HepG2 (cell line): Measurements from ENCODE around the gene FOSB. TPM values are rescaled to one million over a fixed set of nuclear protein-coding genes. Genes with fewer than 3 reads are reported as not detected.

Experiments
- ATAC-seq: fragments of 200-7000 bp; cut with Tn5 transposase; 3 replicates; pipeline ENCODE4 v1.9.1; 2020; ENCODE audit warnings: mild to moderate bottlenecking, moderate library complexity
- BruUV-seq: library from RNA; stranded (reverse); fragments of 400-500 nt; replicated peaks from 2 replicates; lab custom pipeline; 2021; lab: Mats Ljungman, UMichigan
- CTCF ChIA-PET: fragments of 300-600 bp; formaldehyde crosslinking; extraction: SDS; loops from one replicate; lab custom pipeline; 2021; ENCODE audit warnings: low total read pairs, inconsistent platforms, low intra/inter-chr PET ratio; lab: Yijun Ruan, JAX
- POLR2A ChIA-PET: fragments of 350-600 bp; sonication (Branson Sonifier 250); formaldehyde crosslinking; loops from one replicate; lab custom pipeline; 2020; ENCODE audit warnings: antibody characterized with exemption, inconsistent platforms; lab: Yijun Ruan, JAX
- DNase-seq: peaks from one replicate; pipeline ENCODE4 v3.0.0-alpha.2; 2015; ENCODE audit warnings: low spot score
- FAIRE-seq: peaks from 3 replicates; lab custom pipeline; 2011; peaks lifted over from hg19 to GRCh38; lab: Jason Lieb, UNC
- H2AFZ ChIP-seq: one replicate; pipeline ENCODE4 v1.6.1; 2011; ENCODE audit warnings: low read length, inconsistent platforms
- H3K27ac ChIP-seq: fragments of 300-600 bp; 3 replicates; pipeline ENCODE4 v1.8.0; 2011; ENCODE audit warnings: mixed run types, mild to moderate bottlenecking, mixed read lengths, low read length, inconsistent platforms; ENCODE audit not compliant: insufficient read depth; ENCODE audit errors: extremely low read length
- H3K27me3 ChIP-seq, 2 experiments: fragments of 200-600 bp in 1 of 2; 2 replicates in 1 of 2; 3 replicates in 1 of 2; pipeline versions ENCODE4 v1.6.0 to v1.8.0; 2011; ENCODE audit warnings: low read length in 2 of 2, mild to moderate bottlenecking in 2 of 2, moderate library complexity in 2 of 2, inconsistent platforms in 1 of 2; ENCODE audit not compliant: insufficient read depth in 2 of 2, control insufficient read depth in 1 of 2
- H3K36me3 ChIP-seq, 2 experiments: fragments of 200-600 bp in 1 of 2; replicated peaks in 1 of 2; 2 replicates in 1 of 2; 3 replicates in 1 of 2; pipeline versions ENCODE4 v1.5.1 to v1.8.0; 2011; ENCODE audit warnings: low read length in 2 of 2, inconsistent platforms in 1 of 2; ENCODE audit not compliant: insufficient read depth in 2 of 2, control insufficient read depth in 1 of 2
- H3K4me1 ChIP-seq: 2 replicates; pipeline ENCODE4 v1.5.1; 2012; ENCODE audit warnings: low read length, inconsistent platforms; ENCODE audit not compliant: insufficient read depth
- H3K4me2 ChIP-seq: 2 replicates; pipeline ENCODE4 v1.6.0; 2011; ENCODE audit warnings: low read depth, low read length, inconsistent platforms
- H3K4me3 ChIP-seq, 3 experiments: fragments of 200-600 bp in 1 of 3; sonication (generic), shearing (Covaris generic) in 1 of 3; replicated peaks in 1 of 3; 2 replicates each; pipeline ENCODE4 v1.5.1; 2011 to 2016; ENCODE audit warnings: low read length in 3 of 3, inconsistent platforms in 2 of 3, low read depth in 2 of 3, mild to moderate bottlenecking in 2 of 3, control low read depth in 1 of 3, mixed read lengths in 1 of 3; ENCODE audit not compliant: insufficient read depth in 1 of 3
- H3K79me2 ChIP-seq: one replicate; pipeline ENCODE4 v1.6.1; 2011; ENCODE audit warnings: low read length, inconsistent platforms; ENCODE audit not compliant: insufficient read depth
- H3K9ac ChIP-seq: 2 replicates; pipeline ENCODE4 v1.6.0; 2011; ENCODE audit warnings: mild to moderate bottlenecking, low read depth, low read length, inconsistent platforms; ENCODE audit not compliant: insufficient read depth
- H3K9me3 ChIP-seq: 2 replicates; pipeline ENCODE4 v1.5.1; 2012; ENCODE audit warnings: mild to moderate bottlenecking, low read length
- H4K20me1 ChIP-seq: 2 replicates; pipeline ENCODE4 v1.6.0; 2011; ENCODE audit warnings: inconsistent platforms, mild to moderate bottlenecking, low read length, moderate library complexity; ENCODE audit not compliant: insufficient read depth
- ERF ChIP-seq: IDR thresholded peaks from 2 replicates; pipeline ENCODE4 v1.6.1; 2018; ENCODE audit warnings: missing biosample characterization, missing genetic modification reagents
- ETV6 ChIP-seq: sonication (generic); formaldehyde crosslinking; conservative IDR thresholded peaks from 2 replicates; pipeline ENCODE4 v1.4.0; 2020; ENCODE audit warnings: missing genetic modification reagents
- KMT2A ChIP-seq: sonication (generic); formaldehyde crosslinking; IDR thresholded peaks from 2 replicates; pipeline ENCODE4 v1.4.0; 2020; ENCODE audit warnings: missing genetic modification reagents
- PHF20 ChIP-seq: sonication (generic); formaldehyde crosslinking; IDR thresholded peaks from 2 replicates; pipeline ENCODE4 v1.5.0; 2020; ENCODE audit warnings: mild to moderate bottlenecking, missing genetic modification reagents
- RAD21 ChIP-seq: fragments of 450-650 bp; formaldehyde crosslinking; IDR thresholded peaks from 2 replicates; pipeline ENCODE4 v1.5.0; 2020; ENCODE audit warnings: mild to moderate bottlenecking
- RCOR2 ChIP-seq: IDR thresholded peaks from 2 replicates; pipeline ENCODE4 v1.6.1; 2016; ENCODE audit warnings: missing biosample characterization, missing genetic modification reagents
- WGBS: methylation state at CpG from one replicate; pipeline ENCODE4 v1.1.6; 2017; ENCODE audit warnings: low lambda C conversion rate; 5-methylcytosine and 5-hydroxymethylcytosine counted together
- in situ Hi-C: cut with HindIII; loops from 2 replicates; pipeline ENCODE4 v1.10.0; 2017; ENCODE audit warnings: low pct_unique_long_range_greater_than_20kb; ENCODE audit not compliant: extremely low pct_ligation_motif_present
- intact Hi-C: fragments of 100-400 bp; cut with micrococcal nuclease; formaldehyde crosslinking; loops from one replicate; pipeline ENCODE4 v1.10.0; 2022; ENCODE audit not compliant: unreplicated experiment
- polyA plus RNA-seq, 8 experiments: library from polyadenylated mRNA; depleted of rRNA in 3 of 8; stranded (reverse) in 7 of 8; unstranded in 1 of 8; fragments of >200 nt; fragmentation: Illumina TruSeq in 4 of 8; extraction: Trizol in 4 of 8; gene quantifications; 2 replicates each; pipeline versions ENCODE4 v1.2.1 to v1.2.3, GENCODE V29; 2011 to 2016; ENCODE audit warnings: low read depth in 4 of 8, missing spikeins in 1 of 8, mixed read lengths in 1 of 8; ENCODE audit not compliant: insufficient read depth in 1 of 8
- total RNA-seq, 5 experiments: library from RNA; depleted of rRNA; stranded (reverse); fragments of >200 nt; fragmentation: Illumina TruSeq; extraction: Trizol; gene quantifications; 2 replicates each; pipeline ENCODE4 v1.2.3, GENCODE V29; 2016; ENCODE audit warnings: low read depth in 1 of 5
- TF ChIP-seq, protein P1 (sequence below): sonication (generic); formaldehyde crosslinking; IDR thresholded peaks from 2 replicates; pipeline ENCODE4 v1.5.1; 2020; ENCODE audit warnings: mild to moderate bottlenecking, missing genetic modification reagents, moderate library complexity
- TF ChIP-seq, protein P2 (sequence below): sonication (generic); formaldehyde crosslinking; IDR thresholded peaks from 2 replicates; pipeline ENCODE4 v1.4.0; 2020; ENCODE audit warnings: missing genetic modification reagents
- TF ChIP-seq, protein P3 (sequence below): sonication (generic); formaldehyde crosslinking; IDR thresholded peaks from 2 replicates; pipeline ENCODE4 v1.8.1; 2022; ENCODE audit warnings: mild to moderate bottlenecking, missing genetic modification reagents
- TF ChIP-seq, protein P4 (sequence below): sonication (generic); formaldehyde crosslinking; IDR thresholded peaks from 2 replicates; pipeline ENCODE4 v1.5.0; 2020; ENCODE audit warnings: mild to moderate bottlenecking, missing genetic modification reagents, borderline replicate concordance

The FOSB gene
- total and polyA plus RNA-seq, 2 of the 13 experiments (the other 11 are each of a cell fraction or from before 2014, with no cell fraction given): 2.8 to 6.0 TPM

DNA sequence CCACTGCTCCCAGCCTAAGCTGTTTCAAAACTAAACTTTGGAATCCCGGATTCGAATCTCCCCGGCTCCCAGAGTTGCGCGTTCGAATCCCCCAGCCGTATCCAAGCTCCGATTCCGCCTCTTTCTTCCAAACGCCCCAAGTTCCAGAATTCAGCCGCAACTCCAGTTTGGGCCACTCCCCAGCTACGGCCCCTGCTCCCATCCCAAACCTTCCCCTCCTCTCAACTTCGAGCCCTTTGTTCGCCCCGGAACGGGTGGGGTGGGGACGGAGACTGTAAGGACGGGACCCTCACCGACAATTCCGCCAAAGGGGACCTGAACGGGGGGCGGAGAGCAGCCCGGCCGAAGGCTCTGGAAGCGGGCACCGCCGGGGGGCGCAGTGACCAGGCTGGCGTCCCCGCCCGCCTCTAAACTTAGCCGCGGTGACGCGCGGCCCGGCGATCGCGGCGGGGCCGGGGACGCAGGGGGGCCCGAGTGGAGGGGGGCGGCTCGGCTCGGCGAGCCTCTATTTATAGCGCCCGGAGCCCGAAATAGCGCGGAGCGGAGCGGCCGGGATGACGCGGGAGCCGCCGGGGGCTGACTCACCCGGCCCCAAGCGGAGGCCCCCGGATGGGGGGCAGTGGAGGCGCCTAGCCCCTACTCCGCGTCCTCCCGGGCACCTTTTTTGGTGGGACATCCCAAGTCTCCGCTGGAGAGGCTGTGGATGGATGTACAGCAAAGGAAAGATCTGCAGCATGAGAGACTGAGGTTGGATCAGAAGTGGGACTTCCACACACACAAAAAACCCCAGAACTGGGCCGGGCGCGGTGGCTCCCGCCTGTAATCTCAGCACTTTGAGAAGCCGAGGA, 39.2 kb upstream of the FOSB start:
- Histone ChIP-seq H3K4me3 (peak overlapping the region; percentile 56 to 79 (median 68); a peak in 5 of 6 replicates), H2AFZ (no peak overlapping the region), H3K36me3 (no peaks in the 10 kb centered on the region), H3K4me2 (peak overlapping the region; percentile 89), H4K20me1 (no peaks in the 10 kb centered on the region), H3K9ac (peak overlapping the region; percentile 41; the same call in 1 of the 2 replicates), H3K27me3 (no peaks in the 10 kb centered on the region), H3K79me2 (no peaks in the 10 kb centered on the region), H3K27ac (no peak overlapping the region), H3K9me3 (no peaks in the 10 kb centered on the region), H3K4me1 (peaks cover 45% of the 10 kb centered on the region)
- FAIRE-seq (no peak), ATAC-seq (no peak), DNase-seq (no peak)
- ChIA-PET POLR2A (interaction anchor here (0.9 to 1.3 kb wide), 2 partner anchors 11 to 57 kb away, joined by 3 to 4 read pairs; no protein-coding TSS in a partner anchor), CTCF (interaction anchor here (1.7 to 3.3 kb wide), 3 partner anchors 11 to 57 kb away, joined by 7 to 50 read pairs (median 12); no protein-coding TSS in a partner anchor)
- WGBS: 4% methylated on average over 40 of the region's 73 CpGs
- in situ Hi-C loops: loop anchor here (10.0 kb wide), 1 partner anchor 46 kb away; no protein-coding TSS in a partner anchor
- BruUV-seq: no TSS peak
- intact Hi-C loops: loop anchor here (1.0 kb wide), 1 partner anchor 24 kb away; no protein-coding TSS in a partner anchor
- TF ChIP-seq ETV6 (CRISPR knock-in tag): no peak
- TF ChIP-seq ERF (CRISPR knock-in tag): no peak
- peak; percentile 40; the same call in 1 of the 2 replicates for TF ChIP-seq RAD21 (CRISPR knock-in tag)
- TF ChIP-seq, protein P1, sequence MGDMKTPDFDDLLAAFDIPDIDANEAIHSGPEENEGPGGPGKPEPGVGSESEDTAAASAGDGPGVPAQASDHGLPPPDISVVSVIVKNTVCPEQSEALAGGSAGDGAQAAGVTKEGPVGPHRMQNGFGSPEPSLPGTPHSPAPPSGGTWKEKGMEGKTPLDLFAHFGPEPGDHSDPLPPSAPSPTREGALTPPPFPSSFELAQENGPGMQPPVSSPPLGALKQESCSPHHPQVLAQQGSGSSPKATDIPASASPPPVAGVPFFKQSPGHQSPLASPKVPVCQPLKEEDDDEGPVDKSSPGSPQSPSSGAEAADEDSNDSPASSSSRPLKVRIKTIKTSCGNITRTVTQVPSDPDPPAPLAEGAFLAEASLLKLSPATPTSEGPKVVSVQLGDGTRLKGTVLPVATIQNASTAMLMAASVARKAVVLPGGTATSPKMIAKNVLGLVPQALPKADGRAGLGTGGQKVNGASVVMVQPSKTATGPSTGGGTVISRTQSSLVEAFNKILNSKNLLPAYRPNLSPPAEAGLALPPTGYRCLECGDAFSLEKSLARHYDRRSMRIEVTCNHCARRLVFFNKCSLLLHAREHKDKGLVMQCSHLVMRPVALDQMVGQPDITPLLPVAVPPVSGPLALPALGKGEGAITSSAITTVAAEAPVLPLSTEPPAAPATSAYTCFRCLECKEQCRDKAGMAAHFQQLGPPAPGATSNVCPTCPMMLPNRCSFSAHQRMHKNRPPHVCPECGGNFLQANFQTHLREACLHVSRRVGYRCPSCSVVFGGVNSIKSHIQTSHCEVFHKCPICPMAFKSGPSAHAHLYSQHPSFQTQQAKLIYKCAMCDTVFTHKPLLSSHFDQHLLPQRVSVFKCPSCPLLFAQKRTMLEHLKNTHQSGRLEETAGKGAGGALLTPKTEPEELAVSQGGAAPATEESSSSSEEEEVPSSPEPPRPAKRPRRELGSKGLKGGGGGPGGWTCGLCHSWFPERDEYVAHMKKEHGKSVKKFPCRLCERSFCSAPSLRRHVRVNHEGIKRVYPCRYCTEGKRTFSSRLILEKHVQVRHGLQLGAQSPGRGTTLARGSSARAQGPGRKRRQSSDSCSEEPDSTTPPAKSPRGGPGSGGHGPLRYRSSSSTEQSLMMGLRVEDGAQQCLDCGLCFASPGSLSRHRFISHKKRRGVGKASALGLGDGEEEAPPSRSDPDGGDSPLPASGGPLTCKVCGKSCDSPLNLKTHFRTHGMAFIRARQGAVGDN (CRISPR knock-in tag): peak; percentile 59
- TF ChIP-seq, protein P2, sequence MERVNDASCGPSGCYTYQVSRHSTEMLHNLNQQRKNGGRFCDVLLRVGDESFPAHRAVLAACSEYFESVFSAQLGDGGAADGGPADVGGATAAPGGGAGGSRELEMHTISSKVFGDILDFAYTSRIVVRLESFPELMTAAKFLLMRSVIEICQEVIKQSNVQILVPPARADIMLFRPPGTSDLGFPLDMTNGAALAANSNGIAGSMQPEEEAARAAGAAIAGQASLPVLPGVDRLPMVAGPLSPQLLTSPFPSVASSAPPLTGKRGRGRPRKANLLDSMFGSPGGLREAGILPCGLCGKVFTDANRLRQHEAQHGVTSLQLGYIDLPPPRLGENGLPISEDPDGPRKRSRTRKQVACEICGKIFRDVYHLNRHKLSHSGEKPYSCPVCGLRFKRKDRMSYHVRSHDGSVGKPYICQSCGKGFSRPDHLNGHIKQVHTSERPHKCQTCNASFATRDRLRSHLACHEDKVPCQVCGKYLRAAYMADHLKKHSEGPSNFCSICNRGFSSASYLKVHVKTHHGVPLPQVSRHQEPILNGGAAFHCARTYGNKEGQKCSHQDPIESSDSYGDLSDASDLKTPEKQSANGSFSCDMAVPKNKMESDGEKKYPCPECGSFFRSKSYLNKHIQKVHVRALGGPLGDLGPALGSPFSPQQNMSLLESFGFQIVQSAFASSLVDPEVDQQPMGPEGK: peak; percentile 19; the same call in 1 of the 2 replicates
- TF ChIP-seq PHF20 (CRISPR knock-in tag): no peak
- TF ChIP-seq, protein P3, sequence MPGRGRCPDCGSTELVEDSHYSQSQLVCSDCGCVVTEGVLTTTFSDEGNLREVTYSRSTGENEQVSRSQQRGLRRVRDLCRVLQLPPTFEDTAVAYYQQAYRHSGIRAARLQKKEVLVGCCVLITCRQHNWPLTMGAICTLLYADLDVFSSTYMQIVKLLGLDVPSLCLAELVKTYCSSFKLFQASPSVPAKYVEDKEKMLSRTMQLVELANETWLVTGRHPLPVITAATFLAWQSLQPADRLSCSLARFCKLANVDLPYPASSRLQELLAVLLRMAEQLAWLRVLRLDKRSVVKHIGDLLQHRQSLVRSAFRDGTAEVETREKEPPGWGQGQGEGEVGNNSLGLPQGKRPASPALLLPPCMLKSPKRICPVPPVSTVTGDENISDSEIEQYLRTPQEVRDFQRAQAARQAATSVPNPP: 0 out of 2 replicates have a peak, but pooled peaks have one; percentile 43
- peak; percentile 86 for TF ChIP-seq RCOR2 (CRISPR knock-in tag)
- TF ChIP-seq, protein P4, sequence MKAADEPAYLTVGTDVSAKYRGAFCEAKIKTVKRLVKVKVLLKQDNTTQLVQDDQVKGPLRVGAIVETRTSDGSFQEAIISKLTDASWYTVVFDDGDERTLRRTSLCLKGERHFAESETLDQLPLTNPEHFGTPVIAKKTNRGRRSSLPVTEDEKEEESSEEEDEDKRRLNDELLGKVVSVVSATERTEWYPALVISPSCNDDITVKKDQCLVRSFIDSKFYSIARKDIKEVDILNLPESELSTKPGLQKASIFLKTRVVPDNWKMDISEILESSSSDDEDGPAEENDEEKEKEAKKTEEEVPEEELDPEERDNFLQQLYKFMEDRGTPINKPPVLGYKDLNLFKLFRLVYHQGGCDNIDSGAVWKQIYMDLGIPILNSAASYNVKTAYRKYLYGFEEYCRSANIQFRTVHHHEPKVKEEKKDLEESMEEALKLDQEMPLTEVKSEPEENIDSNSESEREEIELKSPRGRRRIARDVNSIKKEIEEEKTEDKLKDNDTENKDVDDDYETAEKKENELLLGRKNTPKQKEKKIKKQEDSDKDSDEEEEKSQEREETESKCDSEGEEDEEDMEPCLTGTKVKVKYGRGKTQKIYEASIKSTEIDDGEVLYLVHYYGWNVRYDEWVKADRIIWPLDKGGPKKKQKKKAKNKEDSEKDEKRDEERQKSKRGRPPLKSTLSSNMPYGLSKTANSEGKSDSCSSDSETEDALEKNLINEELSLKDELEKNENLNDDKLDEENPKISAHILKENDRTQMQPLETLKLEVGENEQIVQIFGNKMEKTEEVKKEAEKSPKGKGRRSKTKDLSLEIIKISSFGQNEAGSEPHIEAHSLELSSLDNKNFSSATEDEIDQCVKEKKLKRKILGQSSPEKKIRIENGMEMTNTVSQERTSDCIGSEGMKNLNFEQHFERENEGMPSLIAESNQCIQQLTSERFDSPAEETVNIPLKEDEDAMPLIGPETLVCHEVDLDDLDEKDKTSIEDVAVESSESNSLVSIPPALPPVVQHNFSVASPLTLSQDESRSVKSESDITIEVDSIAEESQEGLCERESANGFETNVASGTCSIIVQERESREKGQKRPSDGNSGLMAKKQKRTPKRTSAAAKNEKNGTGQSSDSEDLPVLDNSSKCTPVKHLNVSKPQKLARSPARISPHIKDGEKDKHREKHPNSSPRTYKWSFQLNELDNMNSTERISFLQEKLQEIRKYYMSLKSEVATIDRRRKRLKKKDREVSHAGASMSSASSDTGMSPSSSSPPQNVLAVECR: peak; percentile 42; the same call in 1 of the 2 replicates
- no peak for TF ChIP-seq KMT2A (CRISPR knock-in tag)
